T-helper 2 cell treated with Interferon-gamma antibody and Interleukin-4, amounts not matched to agents 5 μg/mL and 100 μg/mL, for 36 hours (primary cell): ENCODE data around the gene EIF1AD.
"Not testable (repeated sequence)": the region's sequence is repeated elsewhere in the genome, so short reads cannot be mapped to it uniquely, and the experiment has no call there.

ENCODE experiments used
- DNase-seq: peaks from one replicate; pipeline ENCODE4 v3.0.0; 2021; ENCODE audit warnings: low spot score
- H3K27ac Mint-ChIP-seq: one replicate; pipeline ENCODE4 v1.8.0; 2021; ENCODE audit warnings: mild to moderate bottlenecking, mixed read lengths
- H3K27me3 Mint-ChIP-seq: one replicate; pipeline ENCODE4 v1.8.0; 2021; ENCODE audit warnings: low read depth, mixed read lengths
- H3K36me3 Mint-ChIP-seq: one replicate; pipeline ENCODE4 v1.8.0; 2021; ENCODE audit warnings: low read depth, mixed read lengths
- H3K4me1 Mint-ChIP-seq: one replicate; pipeline ENCODE4 v1.8.0; 2021; ENCODE audit warnings: low read depth, mixed read lengths
- H3K4me3 Mint-ChIP-seq: one replicate; pipeline ENCODE4 v1.8.0; 2022; ENCODE audit warnings: mild to moderate bottlenecking, moderate library complexity, mixed read lengths
- H3K9me3 Mint-ChIP-seq: one replicate; pipeline ENCODE4 v1.8.0; 2021; ENCODE audit warnings: mixed read lengths

Gene EIF1AD

GRCh38 chr11:65960824-65961266, 41.1 kb downstream of the EIF1AD start:
- Mint-ChIP-seq H3K9me3 (no peaks in the 10 kb centered on the region), H3K4me3 (peak overlapping the region; percentile 82), H3K27me3 (no peaks in the 10 kb centered on the region), H3K27ac (peak overlapping the region; percentile 97), H3K36me3 (peaks cover 29% of the 10 kb centered on the region), H3K4me1 (peaks cover 44% of the 10 kb centered on the region)
- DNase-seq: no peak

GRCh38 chr11:65958774-65959420, 43.1 kb downstream of the EIF1AD start:
- Mint-ChIP-seq H3K4me3 (no peak overlapping the region), H3K9me3 (no peaks in the 10 kb centered on the region), H3K4me1 (peaks cover 42% of the 10 kb centered on the region), H3K36me3 (peaks cover 14% of the 10 kb centered on the region), H3K27ac (peak overlapping the region; percentile 88), H3K27me3 (no peaks in the 10 kb centered on the region)
- DNase-seq: no peak

GRCh38 chr11:65958291-65958690, 43.7 kb downstream of the EIF1AD start:
- DNase-seq: no peak
- H3K27me3 Mint-ChIP-seq: no peaks in the 10 kb centered on the region
- peak overlapping the region; percentile 88 for H3K27ac Mint-ChIP-seq
- H3K4me1 Mint-ChIP-seq: peaks cover 39% of the 10 kb centered on the region
- no peak overlapping the region for H3K4me3 Mint-ChIP-seq
- no peaks in the 10 kb centered on the region for H3K9me3 Mint-ChIP-seq
- peaks cover 14% of the 10 kb centered on the region for H3K36me3 Mint-ChIP-seq

- no peaks in the 10 kb centered on the region for H3K36me3 Mint-ChIP-seq
- H3K4me3 Mint-ChIP-seq: no peak overlapping the region
- H3K9me3 Mint-ChIP-seq: no peaks in the 10 kb centered on the region
- no peak for DNase-seq
- peaks cover 19% of the 10 kb centered on the region for H3K4me1 Mint-ChIP-seq
- peaks cover 5% of the 10 kb centered on the region for H3K27me3 Mint-ChIP-seq
- H3K27ac Mint-ChIP-seq: no peak overlapping the region
Observed at GRCh38 chr11:65954771-65955170, 47.2 kb downstream of the EIF1AD start.

- Mint-ChIP-seq H3K9me3 (no peaks in the 10 kb centered on the region), H3K4me3 (no peak overlapping the region), H3K4me1 (peaks cover 17% of the 10 kb centered on the region), H3K27me3 (peaks cover 5% of the 10 kb centered on the region), H3K27ac (no peak overlapping the region), H3K36me3 (no peaks in the 10 kb centered on the region)
- no peak for DNase-seq
Observed at GRCh38 chr11:65953471-65953870, 48.5 kb downstream of the EIF1AD start.

- DNase-seq: no peak
- Mint-ChIP-seq H3K27me3 (peaks cover 9% of the 10 kb centered on the region), H3K4me3 (no peak overlapping the region), H3K36me3 (no peaks in the 10 kb centered on the region), H3K4me1 (peaks cover 7% of the 10 kb centered on the region), H3K9me3 (no peaks in the 10 kb centered on the region), H3K27ac (no peak overlapping the region)
Observed at GRCh38 chr11:65952052-65952521, 49.9 kb downstream of the EIF1AD start.

- H3K4me3 Mint-ChIP-seq, H3K4me1 Mint-ChIP-seq, H3K27ac Mint-ChIP-seq, DNase-seq, H3K9me3 Mint-ChIP-seq, H3K36me3 Mint-ChIP-seq, H3K27me3 Mint-ChIP-seq: not testable (repeated sequence)
Observed at GRCh38 chr11:65951641-65952040, 50.3 kb downstream of the EIF1AD start.

- not testable (repeated sequence) for H3K36me3 Mint-ChIP-seq, H3K27me3 Mint-ChIP-seq, H3K4me1 Mint-ChIP-seq, DNase-seq, H3K27ac Mint-ChIP-seq, H3K9me3 Mint-ChIP-seq, H3K4me3 Mint-ChIP-seq
Observed at GRCh38 chr11:65950711-65951110, 51.2 kb downstream of the EIF1AD start.

GRCh38 chr11:65947603-65948125, 54.3 kb downstream of the EIF1AD start:
- Mint-ChIP-seq H3K36me3 (no peaks in the 10 kb centered on the region), H3K4me3 (no peak overlapping the region), H3K9me3 (no peaks in the 10 kb centered on the region), H3K27me3 (peaks cover 9% of the 10 kb centered on the region), H3K27ac (no peak overlapping the region), H3K4me1 (no peaks in the 10 kb centered on the region)
- no peak for DNase-seq

- Mint-ChIP-seq H3K4me3 (no peak overlapping the region), H3K27ac (no peak overlapping the region), H3K9me3 (no peaks in the 10 kb centered on the region), H3K4me1 (no peaks in the 10 kb centered on the region), H3K36me3 (no peaks in the 10 kb centered on the region), H3K27me3 (peaks cover 9% of the 10 kb centered on the region)
- no peak for DNase-seq
Observed at GRCh38 chr11:65947133-65947532, 54.8 kb downstream of the EIF1AD start.

- no peaks in the 10 kb centered on the region for H3K36me3 Mint-ChIP-seq
- H3K4me1 Mint-ChIP-seq: peaks cover under 1% of the 10 kb centered on the region
Observed at GRCh38 chr11:65946655-65947054, 55.3 kb downstream of the EIF1AD start.

More at GRCh38 chr11:65946655-65947054, 55.3 kb downstream of the EIF1AD start:
- Mint-ChIP-seq H3K4me3 (no peak overlapping the region), H3K27ac (no peak overlapping the region), H3K27me3 (peaks cover 9% of the 10 kb centered on the region), H3K9me3 (no peaks in the 10 kb centered on the region)
- DNase-seq: no peak
